PC-3 (cell line): ENCODE data around the gene CHID1. TPM values are rescaled to one million over a fixed set of nuclear protein-coding genes. Genes with fewer than 3 reads are reported as not detected.

Experiments used
- ATAC-seq: fragments of 200-7000 bp; cut with Tn5 transposase; 2 replicates; pipeline ENCODE4 v1.9.1; 2020; ENCODE audit warnings: mild to moderate bottlenecking, moderate library complexity
- BruUV-seq: library from RNA; stranded (reverse); fragments of 400-500 nt; replicated peaks from 2 replicates; lab custom pipeline; 2021; lab: Mats Ljungman, UMichigan
- CTCF ChIA-PET: fragments of 300-600 bp; sonication (Branson Sonifier 250); formaldehyde crosslinking; loops from one replicate; lab custom pipeline; 2022; ENCODE audit warnings: antibody characterized with exemption; lab: Charles Lee
- POLR2A ChIA-PET: fragments of 300-600 bp; sonication (Branson Sonifier 250); formaldehyde crosslinking; loops from one replicate; lab custom pipeline; 2022; ENCODE audit warnings: antibody characterized with exemption; ENCODE audit not compliant: unreplicated experiment; lab: Charles Lee
- DNase-seq: peaks from one replicate; pipeline ENCODE4 v3.0.0-alpha.2; 2015
- H2AFZ ChIP-seq: fragments of 300-600 bp; sonication (generic); 2 replicates; pipeline ENCODE4 v1.6.0; 2016; ENCODE audit warnings: antibody characterized with exemption, low read length
- H3F3A ChIP-seq: fragments of 300-600 bp; sonication (generic); one replicate; pipeline ENCODE4 v1.6.0; 2017; ENCODE audit warnings: antibody characterized with exemption, low read length, control low read depth, mild to moderate bottlenecking; ENCODE audit not compliant: unreplicated experiment
- H3K27ac ChIP-seq: fragments of 300-600 bp; sonication (generic); 2 replicates; pipeline ENCODE4 v1.5.1; 2016; ENCODE audit warnings: mild to moderate bottlenecking, low read length
- H3K27me3 ChIP-seq: fragments of 300-600 bp; sonication (generic); 2 replicates; pipeline ENCODE4 v1.6.1; 2016; ENCODE audit warnings: low read length, mixed read lengths
- H3K36me3 ChIP-seq: fragments of 300-600 bp; sonication (generic); 2 replicates; pipeline ENCODE4 v1.6.1; 2016; ENCODE audit warnings: low read depth, mixed run types, low read length, mixed read lengths
- H3K4me1 ChIP-seq: fragments of 300-600 bp; sonication (generic); 2 replicates; pipeline ENCODE4 v1.5.1; 2016; ENCODE audit warnings: low read length; ENCODE audit not compliant: insufficient read depth
- H3K4me2 ChIP-seq: fragments of 300-600 bp; sonication (generic); 2 replicates; pipeline ENCODE4 v1.6.0; 2016; ENCODE audit warnings: low read length
- H3K4me3 ChIP-seq: fragments of 300-600 bp; sonication (generic); 2 replicates; pipeline ENCODE4 v1.5.1; 2016; ENCODE audit warnings: mild to moderate bottlenecking, low read length, mixed read lengths
- H3K79me2 ChIP-seq: fragments of 300-600 bp; sonication (generic); 2 replicates; pipeline ENCODE4 v1.6.1; 2017; ENCODE audit warnings: low read length, mixed read lengths
- H3K9ac ChIP-seq: fragments of 300-600 bp; sonication (generic); 2 replicates; pipeline ENCODE4 v1.6.0; 2016; ENCODE audit warnings: mild to moderate bottlenecking, low read length
- H3K9me2 ChIP-seq: fragments of 300-600 bp; sonication (generic); replicated peaks from 2 replicates; pipeline ENCODE4 v1.6.1; 2016; ENCODE audit warnings: mixed run types, low read length, mixed read lengths
- H3K9me3 ChIP-seq: fragments of 300-600 bp; sonication (generic); 2 replicates; pipeline ENCODE4 v1.6.1; 2016; ENCODE audit warnings: low read length, mixed read lengths
- H4K20me1 ChIP-seq: fragments of 300-600 bp; sonication (generic); 2 replicates; pipeline ENCODE4 v1.6.1; 2016; ENCODE audit warnings: low read length, mixed read lengths
- EZH2 ChIP-seq: fragments of 300-600 bp; sonication (generic); IDR thresholded peaks from one replicate; pipeline ENCODE4 v1.6.1; 2017; ENCODE audit warnings: antibody characterized with exemption, mild to moderate bottlenecking, low read length; ENCODE audit not compliant: unreplicated experiment
- EZH2phosphoT487 ChIP-seq: fragments of 300-600 bp; sonication (generic); IDR thresholded peaks from 2 replicates; pipeline ENCODE4 v1.6.1; 2018; ENCODE audit warnings: mild to moderate bottlenecking, antibody characterized with exemption, low read length, borderline replicate concordance
- intact Hi-C: fragments of 100-400 bp; cut with micrococcal nuclease; formaldehyde crosslinking; loops from 2 replicates; pipeline ENCODE4 v1.9.0; 2023
- total RNA-seq: library from RNA; depleted of rRNA; stranded (reverse); fragments of >200 nt; gene quantifications from 2 replicates; pipeline ENCODE4 v1.2.3, GENCODE V29; 2014
- TF ChIP-seq, protein P1 (sequence below): fragments of 300-600 bp; sonication (generic); conservative IDR thresholded peaks from 2 replicates; pipeline ENCODE4 v1.5.1; 2017; ENCODE audit warnings: antibody characterized with exemption, low read depth, mild to moderate bottlenecking, low read length

Gene CHID1
- total RNA-seq, 1 experiment from 2014 or later: 70.2 TPM

DNA sequence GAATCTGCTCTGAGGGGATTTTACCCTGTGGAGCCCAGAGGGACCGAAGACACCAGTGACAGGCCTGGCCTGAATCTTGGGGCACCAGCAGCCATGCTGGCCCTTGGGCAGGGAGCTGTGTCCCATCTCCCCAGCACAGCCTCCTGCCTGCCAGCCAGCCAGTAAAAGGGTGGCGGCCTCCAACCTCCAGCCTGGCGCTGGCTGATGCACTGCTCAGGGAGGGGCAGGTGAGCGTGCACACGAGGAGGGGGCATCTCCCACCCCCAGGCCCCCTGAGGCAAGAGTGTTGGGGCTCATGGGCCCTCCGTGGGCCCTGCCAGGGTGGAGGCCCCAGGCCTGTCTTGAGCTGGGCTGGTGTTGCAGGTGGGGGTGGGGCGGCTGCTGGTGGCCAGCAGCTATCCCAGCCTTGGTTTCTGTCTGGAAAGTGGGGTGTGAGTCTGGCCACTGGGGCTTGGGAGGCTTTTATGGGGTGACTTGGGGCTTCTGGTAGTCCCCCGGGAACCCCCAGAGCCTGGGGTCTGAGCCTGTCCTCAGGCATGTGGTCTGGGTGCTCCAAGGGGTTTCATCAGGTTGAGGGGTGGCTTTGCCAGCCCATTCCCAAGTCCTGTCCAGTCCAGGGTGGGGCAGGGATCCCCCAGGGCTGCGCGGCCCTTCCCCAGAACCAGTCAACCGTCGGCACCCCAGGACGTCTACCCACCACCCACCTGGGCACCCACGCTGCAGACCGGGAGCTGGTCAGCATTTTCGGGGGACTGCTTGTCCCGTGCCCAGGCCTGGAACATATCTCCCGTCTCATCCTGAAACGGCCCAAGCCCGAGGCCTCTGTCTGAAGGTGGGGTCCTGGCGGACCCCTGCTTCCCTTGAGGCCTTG lies 50.1 kb downstream of the CHID1 start:
- Histone ChIP-seq H3F3A (no peaks in the 10 kb centered on the region), H4K20me1 (no peaks in the 10 kb centered on the region), H3K27ac (no peak overlapping the region), H3K79me2 (no peaks in the 10 kb centered on the region), H3K27me3 (no peaks in the 10 kb centered on the region), H3K4me2 (no peak overlapping the region), H3K9me2 (no peaks in the 10 kb centered on the region), H3K4me3 (no peak overlapping the region), H3K36me3 (no peaks in the 10 kb centered on the region), H3K9me3 (no peaks in the 10 kb centered on the region), H3K9ac (no peak overlapping the region), H3K4me1 (no peaks in the 10 kb centered on the region), H2AFZ (no peak overlapping the region)
- TF ChIP-seq EZH2 (no peak), EZH2phosphoT487 (no peak)
- TF ChIP-seq, protein P1, sequence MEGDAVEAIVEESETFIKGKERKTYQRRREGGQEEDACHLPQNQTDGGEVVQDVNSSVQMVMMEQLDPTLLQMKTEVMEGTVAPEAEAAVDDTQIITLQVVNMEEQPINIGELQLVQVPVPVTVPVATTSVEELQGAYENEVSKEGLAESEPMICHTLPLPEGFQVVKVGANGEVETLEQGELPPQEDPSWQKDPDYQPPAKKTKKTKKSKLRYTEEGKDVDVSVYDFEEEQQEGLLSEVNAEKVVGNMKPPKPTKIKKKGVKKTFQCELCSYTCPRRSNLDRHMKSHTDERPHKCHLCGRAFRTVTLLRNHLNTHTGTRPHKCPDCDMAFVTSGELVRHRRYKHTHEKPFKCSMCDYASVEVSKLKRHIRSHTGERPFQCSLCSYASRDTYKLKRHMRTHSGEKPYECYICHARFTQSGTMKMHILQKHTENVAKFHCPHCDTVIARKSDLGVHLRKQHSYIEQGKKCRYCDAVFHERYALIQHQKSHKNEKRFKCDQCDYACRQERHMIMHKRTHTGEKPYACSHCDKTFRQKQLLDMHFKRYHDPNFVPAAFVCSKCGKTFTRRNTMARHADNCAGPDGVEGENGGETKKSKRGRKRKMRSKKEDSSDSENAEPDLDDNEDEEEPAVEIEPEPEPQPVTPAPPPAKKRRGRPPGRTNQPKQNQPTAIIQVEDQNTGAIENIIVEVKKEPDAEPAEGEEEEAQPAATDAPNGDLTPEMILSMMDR: no peak
- ATAC-seq: no peak
- CTCF ChIA-PET: no interaction called here
- no TSS peak for BruUV-seq
- POLR2A ChIA-PET: no interaction called here
- no peak for DNase-seq
- intact Hi-C loops: no loop called here

GRCh38 chr11:859394-860131 lies 51.0 kb downstream of the CHID1 start:
- Histone ChIP-seq H3K36me3 (no peaks in the 10 kb centered on the region), H3F3A (no peaks in the 10 kb centered on the region), H2AFZ (no peak overlapping the region), H3K27ac (no peak overlapping the region), H3K4me2 (no peak overlapping the region), H3K9me2 (no peaks in the 10 kb centered on the region), H3K4me3 (no peak overlapping the region), H3K27me3 (no peaks in the 10 kb centered on the region), H3K9ac (no peak overlapping the region), H3K79me2 (no peaks in the 10 kb centered on the region), H4K20me1 (no peaks in the 10 kb centered on the region), H3K9me3 (no peaks in the 10 kb centered on the region), H3K4me1 (no peaks in the 10 kb centered on the region)
- TF ChIP-seq EZH2 (no peak), EZH2phosphoT487 (no peak)
- TF ChIP-seq, protein P1: no peak
- DNase-seq (peak; percentile 26), ATAC-seq (peak; percentile 21)
- ChIA-PET CTCF (no interaction called here), POLR2A (interaction anchor here (0.6 kb wide), 1 partner anchor 188 kb away, joined by 12 read pairs; no protein-coding TSS in a partner anchor)
- intact Hi-C loops: no loop called here
- BruUV-seq: no TSS peak
